ENCODE results near the gene VSTM5.
"Not testable (repeated sequence)": the region's sequence is repeated elsewhere in the genome, so short reads cannot be mapped to it uniquely, and the experiment has no call there.

The VSTM5 gene

DNA sequence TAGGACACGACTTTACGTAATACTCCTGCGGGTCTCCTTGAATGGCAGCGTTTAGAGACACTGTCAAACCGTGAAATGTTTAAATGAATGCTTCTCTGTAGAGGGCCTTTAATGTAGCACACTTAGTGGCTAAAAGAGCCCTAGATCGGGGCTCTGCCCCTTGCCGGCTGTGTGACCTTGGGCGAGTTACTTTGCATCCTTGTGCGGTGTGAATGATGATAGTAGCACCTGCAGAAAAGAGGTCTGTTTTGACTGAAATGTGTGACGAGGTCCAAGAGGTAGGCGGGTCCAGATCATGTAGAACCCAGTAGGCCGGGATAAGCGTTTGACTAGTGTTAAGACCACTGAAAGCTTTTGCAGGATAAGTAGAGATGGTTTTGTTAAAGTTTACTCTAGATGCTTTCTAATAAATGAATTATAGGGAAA is 65.5 kb downstream of the VSTM5 start:
- no peak for DNase-seq

DNA sequence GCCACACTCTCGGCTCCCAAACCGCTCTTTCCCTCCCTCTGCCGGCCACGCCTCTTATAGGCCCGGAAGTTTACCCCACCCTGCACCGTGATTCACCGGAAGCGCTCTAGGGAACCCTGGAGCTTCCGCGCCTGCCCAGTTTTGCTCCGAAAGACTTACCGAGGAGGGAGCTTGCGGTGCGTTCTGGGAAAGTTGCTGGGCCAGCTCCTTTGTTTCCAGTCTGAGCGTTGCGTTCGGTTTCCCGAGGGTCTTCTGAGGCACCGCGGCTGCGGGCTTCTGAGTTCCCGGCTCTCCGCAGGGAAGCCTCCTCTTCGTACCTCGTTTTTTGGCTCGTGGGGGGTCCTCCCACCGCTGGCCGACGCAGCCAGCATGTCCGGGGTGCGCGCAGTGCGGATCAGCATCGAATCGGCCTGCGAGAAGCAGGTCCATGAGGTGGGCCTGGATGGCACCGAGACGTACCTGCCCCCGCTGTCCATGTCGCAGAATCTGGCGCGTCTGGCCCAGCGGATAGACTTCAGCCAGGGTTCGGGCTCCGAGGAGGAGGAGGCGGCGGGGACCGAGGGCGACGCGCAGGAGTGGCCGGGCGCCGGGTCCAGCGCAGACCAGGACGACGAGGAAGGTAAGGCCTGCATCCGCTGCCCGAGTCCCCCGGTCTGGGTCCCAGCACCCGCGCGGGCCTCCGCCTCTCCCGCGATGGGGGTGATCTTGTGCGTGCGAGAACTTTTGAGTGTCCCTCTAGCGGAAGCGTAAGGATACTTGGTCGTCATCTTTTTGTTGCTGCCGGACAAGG is 66.1 kb downstream of the VSTM5 start, which contains the start of gene MED17:
Gene MED17 (plus strand): TSS at position 138 of the 790 bp plus-strand sequence. CDS start 232 bp downstream, at position 370.
- peak; percentile 91 for DNase-seq

DNA sequence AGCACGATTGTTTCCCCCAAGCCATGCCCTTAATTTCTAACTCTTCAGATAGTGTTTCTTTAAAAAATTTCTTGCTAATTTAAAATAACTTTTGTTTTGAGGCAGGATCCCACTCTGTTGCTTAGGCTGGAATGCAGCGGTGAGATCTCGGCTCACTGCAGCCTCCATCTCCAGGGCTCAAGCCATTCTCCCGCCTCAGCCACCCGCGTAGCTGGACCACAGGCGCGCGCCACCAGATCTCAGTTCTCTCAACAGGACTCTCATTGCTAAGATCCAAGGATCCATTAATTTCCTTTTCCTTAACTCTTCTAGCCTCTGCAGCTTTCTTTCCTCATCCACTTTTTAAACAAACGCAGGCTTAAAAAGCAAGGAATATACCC is 66.7 kb downstream of the VSTM5 start:
- no peak for DNase-seq

- DNase-seq, result no peak
These were observed 67.1 kb downstream of the VSTM5 start for GRCh38 chr11:93783362-93783761.

DNA sequence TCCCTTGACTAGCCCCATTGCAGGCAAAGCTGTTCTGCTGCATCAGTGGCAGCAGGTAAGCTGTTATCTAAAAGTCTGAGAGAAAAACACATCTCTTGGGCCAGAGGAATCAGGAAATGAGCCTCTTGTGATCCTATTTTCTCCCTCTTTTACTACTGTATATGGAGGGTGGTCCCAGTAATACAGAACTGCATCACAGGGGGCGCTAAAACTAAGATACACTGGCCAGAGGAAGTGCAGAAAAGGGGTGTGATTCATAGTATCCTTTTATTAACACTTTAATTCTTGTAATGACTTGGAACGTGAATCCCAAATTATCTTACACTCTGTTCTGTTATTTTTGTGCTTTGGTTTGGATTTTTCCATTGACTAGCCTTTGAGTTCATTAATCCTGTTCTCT is 75.1 kb downstream of the VSTM5 start:
- DNase-seq, result no peak

DNA sequence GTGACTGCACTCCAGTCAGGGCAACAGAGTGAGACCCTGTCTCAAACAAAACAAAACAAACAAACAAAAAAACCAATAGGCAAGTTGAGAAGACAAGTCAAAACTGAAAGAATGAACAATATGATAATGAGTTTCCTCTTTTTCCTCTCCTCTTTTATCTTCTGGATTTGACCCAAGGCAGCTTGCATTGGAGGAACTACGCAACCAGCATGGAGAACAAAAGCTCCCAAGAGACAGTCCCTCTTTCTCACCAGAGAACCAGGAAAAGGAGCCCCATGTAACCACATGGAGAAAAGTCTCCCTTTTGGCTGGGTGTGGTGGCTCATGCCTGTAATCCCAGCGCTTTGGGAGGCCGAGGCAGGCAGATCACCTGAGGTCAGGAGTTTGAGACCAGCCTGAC is 75.9 kb downstream of the VSTM5 start:
- DNase-seq, result not testable (repeated sequence)

DNA sequence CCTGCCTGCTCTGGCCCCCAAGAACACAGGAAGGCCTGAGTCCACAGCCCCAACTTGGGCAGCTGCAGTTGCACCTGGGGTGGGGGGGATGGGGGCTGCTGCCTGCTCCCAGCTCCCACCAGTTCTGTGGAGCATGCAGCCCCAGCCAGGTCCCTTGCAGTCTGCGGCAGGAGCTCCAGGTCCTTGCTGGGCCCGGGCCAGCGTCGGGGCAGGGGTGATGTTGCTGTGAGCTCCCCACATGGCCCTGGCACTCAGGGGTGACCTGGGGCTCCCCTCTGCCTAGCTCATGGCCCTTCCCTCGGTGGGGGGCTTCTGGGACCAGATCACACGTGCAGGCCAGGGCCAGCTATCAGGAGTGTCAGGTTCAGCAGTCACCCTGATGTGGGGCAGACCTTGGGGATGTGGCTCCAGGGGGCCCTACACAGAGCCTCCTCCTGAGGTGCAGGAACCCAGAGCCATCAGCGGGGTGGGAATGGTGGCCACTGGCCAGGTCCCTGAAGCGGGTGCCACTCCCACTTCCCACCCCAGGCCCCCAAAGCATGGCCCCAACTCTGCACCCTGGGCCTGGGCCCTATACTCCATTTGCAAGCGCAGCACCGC is 76.7 kb downstream of the VSTM5 start:
- no peak for DNase-seq

- no peak for DNase-seq
These were observed 77.4 kb downstream of the VSTM5 start for GRCh38 chr11:93773045-93773477.

DNA sequence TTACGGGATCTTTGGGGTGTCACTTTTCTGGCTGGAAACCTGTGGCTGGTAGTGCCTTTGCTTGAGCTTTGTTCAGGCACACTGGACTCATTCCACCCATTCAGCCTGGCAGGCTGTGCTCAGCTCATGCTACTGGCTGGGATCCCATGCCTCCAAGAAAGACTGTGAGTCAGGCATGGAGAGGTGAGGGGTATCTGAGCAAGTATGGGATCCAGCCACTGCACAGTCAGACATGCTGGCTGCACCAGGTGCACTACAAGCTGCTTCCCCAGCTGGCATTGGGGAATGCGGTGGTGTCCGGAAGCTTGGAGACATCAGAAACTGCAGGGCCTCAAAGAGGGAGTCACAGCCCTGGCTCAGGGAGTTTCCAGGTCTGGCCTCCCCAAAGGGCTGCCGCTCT is 78.3 kb downstream of the VSTM5 start:
- no peak for DNase-seq

DNA sequence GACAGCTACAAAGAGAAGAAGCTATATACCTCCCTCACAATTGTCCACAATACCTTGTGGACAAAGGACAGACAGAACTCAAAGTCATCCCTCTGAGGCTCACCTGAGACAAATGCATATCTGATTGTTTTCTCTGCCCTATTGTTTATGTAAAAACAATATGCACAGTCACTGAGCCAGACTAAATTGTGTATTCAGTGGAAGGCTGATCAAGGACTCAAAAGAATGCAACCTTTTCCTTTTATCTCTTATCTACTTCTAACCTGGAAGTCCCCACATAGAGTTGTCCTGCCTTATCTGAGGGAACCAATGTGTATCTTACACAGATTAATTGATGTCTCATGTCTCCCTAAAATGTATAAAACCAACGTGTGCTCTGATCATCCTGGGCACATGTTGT is 80.3 kb downstream of the VSTM5 start:
- DNase-seq, result no peak
